Measurements from ENCODE around the gene PHETA2.

DNA sequence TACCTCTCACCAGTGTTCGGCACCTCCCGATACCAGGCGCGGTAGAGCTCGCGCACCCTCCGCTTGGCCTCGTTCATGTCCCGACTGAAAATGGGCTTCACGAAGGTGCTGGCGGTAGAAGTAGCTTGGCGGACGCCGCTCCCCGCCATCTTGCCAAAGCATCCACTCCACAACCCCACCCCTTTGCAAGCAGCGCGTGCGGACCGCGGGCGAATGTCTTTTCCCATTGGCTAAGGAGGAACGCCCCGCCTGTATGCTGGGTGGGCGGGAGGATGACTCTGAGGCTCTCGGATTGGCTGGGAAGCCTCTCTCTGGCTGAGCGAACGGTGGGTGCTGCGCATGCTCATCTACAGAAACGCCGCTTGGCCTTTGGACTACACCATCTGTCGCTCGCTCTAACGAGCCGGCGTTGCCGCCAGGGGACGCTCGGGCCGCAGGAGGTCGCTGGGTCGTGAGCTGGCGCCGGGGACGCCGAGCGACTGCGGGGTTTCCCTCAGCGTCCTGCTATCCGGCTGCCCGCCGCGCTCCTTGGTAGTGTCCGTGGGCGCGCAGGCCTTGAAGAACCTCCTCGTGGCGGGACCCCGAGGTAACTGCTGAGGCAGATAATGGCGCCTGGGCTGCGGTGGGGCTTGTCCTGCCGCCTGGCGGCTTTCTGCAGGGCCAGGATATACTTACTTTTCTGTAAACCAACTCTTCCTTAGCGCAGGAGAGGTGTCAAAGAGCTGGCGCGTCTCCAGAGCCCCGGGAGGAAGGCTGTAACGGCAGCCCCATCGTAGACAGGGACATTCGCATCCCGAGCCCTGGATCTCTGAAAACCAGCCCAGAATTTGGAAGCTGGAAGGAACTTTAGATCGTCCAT, 16.8 kb downstream of the PHETA2 start, which contains the start of gene NDUFA6:
- TF ChIP-seq, protein P1, sequence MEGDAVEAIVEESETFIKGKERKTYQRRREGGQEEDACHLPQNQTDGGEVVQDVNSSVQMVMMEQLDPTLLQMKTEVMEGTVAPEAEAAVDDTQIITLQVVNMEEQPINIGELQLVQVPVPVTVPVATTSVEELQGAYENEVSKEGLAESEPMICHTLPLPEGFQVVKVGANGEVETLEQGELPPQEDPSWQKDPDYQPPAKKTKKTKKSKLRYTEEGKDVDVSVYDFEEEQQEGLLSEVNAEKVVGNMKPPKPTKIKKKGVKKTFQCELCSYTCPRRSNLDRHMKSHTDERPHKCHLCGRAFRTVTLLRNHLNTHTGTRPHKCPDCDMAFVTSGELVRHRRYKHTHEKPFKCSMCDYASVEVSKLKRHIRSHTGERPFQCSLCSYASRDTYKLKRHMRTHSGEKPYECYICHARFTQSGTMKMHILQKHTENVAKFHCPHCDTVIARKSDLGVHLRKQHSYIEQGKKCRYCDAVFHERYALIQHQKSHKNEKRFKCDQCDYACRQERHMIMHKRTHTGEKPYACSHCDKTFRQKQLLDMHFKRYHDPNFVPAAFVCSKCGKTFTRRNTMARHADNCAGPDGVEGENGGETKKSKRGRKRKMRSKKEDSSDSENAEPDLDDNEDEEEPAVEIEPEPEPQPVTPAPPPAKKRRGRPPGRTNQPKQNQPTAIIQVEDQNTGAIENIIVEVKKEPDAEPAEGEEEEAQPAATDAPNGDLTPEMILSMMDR (IDR thresholded peaks at IDR 0.05), result peak; percentile 82 to 95 (median 94)
- TF ChIP-seq POLR2A (IDR thresholded peaks at IDR 0.05), result peak; percentile 75

Measured in testis (tissue), 2 donors.